ENCODE results near the gene CDKAL1.

DNA sequence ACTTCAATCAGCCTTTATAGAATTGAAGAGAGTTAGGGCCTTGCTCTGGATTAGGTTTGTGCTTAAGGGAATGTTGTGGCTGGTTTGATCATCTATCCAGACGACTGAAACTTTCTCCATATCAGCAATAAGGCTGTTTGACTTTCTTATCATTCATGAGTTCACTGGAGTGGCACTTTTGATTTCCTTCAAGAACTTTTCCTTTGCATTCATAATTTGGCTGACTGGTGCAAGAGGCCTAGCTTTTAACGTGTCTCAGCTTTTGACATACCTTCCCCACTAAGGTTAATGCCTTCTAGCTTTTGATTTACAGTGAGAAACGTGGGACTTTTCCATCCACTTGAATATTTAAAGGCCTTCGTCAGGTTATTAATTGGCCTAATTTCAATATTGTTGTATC, 461.8 kb downstream of the CDKAL1 start:
- TF ChIP-seq, protein P1, sequence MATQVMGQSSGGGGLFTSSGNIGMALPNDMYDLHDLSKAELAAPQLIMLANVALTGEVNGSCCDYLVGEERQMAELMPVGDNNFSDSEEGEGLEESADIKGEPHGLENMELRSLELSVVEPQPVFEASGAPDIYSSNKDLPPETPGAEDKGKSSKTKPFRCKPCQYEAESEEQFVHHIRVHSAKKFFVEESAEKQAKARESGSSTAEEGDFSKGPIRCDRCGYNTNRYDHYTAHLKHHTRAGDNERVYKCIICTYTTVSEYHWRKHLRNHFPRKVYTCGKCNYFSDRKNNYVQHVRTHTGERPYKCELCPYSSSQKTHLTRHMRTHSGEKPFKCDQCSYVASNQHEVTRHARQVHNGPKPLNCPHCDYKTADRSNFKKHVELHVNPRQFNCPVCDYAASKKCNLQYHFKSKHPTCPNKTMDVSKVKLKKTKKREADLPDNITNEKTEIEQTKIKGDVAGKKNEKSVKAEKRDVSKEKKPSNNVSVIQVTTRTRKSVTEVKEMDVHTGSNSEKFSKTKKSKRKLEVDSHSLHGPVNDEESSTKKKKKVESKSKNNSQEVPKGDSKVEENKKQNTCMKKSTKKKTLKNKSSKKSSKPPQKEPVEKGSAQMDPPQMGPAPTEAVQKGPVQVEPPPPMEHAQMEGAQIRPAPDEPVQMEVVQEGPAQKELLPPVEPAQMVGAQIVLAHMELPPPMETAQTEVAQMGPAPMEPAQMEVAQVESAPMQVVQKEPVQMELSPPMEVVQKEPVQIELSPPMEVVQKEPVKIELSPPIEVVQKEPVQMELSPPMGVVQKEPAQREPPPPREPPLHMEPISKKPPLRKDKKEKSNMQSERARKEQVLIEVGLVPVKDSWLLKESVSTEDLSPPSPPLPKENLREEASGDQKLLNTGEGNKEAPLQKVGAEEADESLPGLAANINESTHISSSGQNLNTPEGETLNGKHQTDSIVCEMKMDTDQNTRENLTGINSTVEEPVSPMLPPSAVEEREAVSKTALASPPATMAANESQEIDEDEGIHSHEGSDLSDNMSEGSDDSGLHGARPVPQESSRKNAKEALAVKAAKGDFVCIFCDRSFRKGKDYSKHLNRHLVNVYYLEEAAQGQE (IDR thresholded peaks at IDR 0.05) = no peak
- TF ChIP-seq BHLHE40 (IDR thresholded peaks at IDR 0.05; ENCODE audit: low read depth, low read length) (no peak), CBX8 (IDR thresholded peaks at IDR 0.05) (no peak), POLR2A (IDR thresholded peaks at IDR 0.05; ENCODE audit: low read length) (no peak), MAZ (IDR thresholded peaks at IDR 0.05; ENCODE audit: borderline replicate concordance, low read depth, low read length) (no peak), PHF8 (IDR thresholded peaks at IDR 0.05; ENCODE audit: borderline replicate concordance, low read depth) (no peak), NPAS2 (CRISPR knock-in tag; IDR thresholded peaks at IDR 0.05; ENCODE audit: borderline replicate concordance) (no peak), MAFK (IDR thresholded peaks at IDR 0.05; ENCODE audit: partially characterized antibody) (no peak), ESRRA (IDR thresholded peaks at IDR 0.05; ENCODE audit: borderline replicate concordance, low read length) (no peak), CEBPB (IDR thresholded peaks at IDR 0.05) (no peak), EP300 (IDR thresholded peaks at IDR 0.05) (no peak)
- TF ChIP-seq, protein P2, sequence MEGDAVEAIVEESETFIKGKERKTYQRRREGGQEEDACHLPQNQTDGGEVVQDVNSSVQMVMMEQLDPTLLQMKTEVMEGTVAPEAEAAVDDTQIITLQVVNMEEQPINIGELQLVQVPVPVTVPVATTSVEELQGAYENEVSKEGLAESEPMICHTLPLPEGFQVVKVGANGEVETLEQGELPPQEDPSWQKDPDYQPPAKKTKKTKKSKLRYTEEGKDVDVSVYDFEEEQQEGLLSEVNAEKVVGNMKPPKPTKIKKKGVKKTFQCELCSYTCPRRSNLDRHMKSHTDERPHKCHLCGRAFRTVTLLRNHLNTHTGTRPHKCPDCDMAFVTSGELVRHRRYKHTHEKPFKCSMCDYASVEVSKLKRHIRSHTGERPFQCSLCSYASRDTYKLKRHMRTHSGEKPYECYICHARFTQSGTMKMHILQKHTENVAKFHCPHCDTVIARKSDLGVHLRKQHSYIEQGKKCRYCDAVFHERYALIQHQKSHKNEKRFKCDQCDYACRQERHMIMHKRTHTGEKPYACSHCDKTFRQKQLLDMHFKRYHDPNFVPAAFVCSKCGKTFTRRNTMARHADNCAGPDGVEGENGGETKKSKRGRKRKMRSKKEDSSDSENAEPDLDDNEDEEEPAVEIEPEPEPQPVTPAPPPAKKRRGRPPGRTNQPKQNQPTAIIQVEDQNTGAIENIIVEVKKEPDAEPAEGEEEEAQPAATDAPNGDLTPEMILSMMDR (IDR thresholded peaks at IDR 0.05) = no peak
